Glomerular endothelial cell (primary cell): ENCODE measurements around the gene B4GALNT3. TPM values are rescaled to one million over a fixed set of nuclear protein-coding genes. Genes with fewer than 3 reads are reported as not detected.
"Not testable (repeated sequence)": the region's sequence is repeated elsewhere in the genome, so short reads cannot be mapped to it uniquely, and the experiment has no call there.

Source experiments
- DNase-seq: peaks from one replicate; pipeline ENCODE4 v3.0.0-alpha.2; 2011; ENCODE audit warnings: low read depth, low spot score; ENCODE audit errors: extremely low read depth
- total RNA-seq: library from RNA; depleted of rRNA; stranded (reverse); fragments of >200 nt; gene quantifications from 2 replicates; pipeline ENCODE4 v1.2.3, GENCODE V29; 2015

The B4GALNT3 gene
- total RNA-seq: 0.44 and 0.64 TPM in 2 replicates

GRCh38 chr12:459430-460258 lies at the start of gene B4GALNT3:
Gene B4GALNT3 (plus strand): TSS chr12:459939. CDS start chr12:460377, 438 bp downstream.
- DNase-seq: no peak

DNA sequence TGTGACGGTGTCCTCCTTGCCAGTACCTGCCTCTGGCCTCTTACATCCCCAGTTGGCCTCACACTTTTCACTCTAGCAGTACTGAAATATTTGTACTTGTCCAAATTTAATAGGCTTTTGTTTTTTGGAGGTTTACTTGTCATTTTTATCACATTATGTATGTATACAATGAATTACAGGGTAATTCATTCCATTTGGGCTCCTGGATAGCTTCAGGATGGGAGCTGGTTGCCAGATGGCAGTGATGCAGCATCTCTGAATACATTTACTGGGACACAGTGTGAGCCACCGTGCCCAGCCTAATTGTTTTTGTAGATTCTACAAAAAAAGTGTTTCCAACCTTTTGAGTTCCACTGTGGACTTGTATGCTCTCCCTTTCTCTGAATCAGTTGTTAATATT lies 44.9 kb upstream of the B4GALNT3 start:
- DNase-seq: no peak

GRCh38 chr12:418432-418831 lies 41.3 kb upstream of the B4GALNT3 start:
- DNase-seq: no peak

DNA sequence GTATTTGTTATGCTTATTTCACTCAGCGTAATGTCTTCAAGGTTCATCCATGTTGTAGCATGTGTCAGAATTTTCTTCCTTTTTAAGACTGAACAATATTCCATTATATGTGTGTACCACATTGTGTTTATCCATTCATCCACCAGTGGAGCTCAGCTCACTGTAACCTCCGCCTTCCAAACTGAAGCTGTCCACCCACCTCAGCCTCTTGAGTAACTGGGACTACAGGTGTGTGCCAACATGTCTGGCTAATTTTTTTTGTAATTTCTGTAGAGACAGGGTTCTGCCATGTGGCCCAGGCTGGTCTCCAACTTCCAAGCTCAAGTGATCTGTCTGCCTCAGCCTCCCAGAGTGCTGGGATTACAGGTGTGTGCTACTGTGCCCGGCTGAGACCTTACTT lies 37.2 kb upstream of the B4GALNT3 start:
- DNase-seq: no peak

DNA sequence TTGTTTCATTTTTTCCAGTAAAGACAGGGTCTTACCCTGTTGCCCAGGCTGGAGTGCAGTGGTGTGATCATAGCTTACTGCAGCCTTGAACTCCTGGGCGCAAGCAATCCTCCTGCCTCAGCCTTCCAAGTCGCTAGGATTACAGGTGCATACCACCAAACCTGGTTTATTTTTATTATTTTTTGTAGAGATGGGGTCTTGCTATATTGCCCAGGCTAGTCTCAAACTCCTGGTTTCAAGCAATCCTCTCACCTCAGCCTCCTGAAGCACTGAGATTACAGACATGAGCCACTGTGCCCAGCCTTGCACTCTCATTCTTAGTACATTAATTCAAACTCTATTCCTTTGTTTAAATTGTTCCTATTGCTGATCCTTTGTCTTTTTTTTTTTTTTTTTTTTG lies 24.0 kb upstream of the B4GALNT3 start:
- not testable (repeated sequence) for DNase-seq

- DNase-seq: peak; percentile 14
Measured at GRCh38 chr12:442235-442884, 17.4 kb upstream of the B4GALNT3 start.

DNA sequence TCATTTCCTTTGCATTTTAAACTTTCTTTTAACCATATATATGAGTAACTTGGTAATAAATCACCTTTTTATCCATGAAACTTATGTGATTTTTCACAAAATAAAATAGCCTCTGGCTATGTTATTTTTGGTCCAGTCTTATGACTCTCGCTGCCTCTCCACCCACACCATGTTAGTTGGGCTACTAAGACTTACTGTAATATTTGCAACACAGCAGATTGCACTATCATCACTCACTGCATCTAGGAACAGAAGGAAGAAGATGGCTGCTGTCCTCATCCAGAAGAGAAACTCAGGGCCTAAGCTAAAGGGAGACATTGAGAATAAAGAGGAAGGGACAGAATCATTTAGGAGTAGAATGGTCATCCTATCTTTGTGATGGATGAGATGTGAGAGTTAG lies 12.6 kb upstream of the B4GALNT3 start:
- no peak for DNase-seq

DNA sequence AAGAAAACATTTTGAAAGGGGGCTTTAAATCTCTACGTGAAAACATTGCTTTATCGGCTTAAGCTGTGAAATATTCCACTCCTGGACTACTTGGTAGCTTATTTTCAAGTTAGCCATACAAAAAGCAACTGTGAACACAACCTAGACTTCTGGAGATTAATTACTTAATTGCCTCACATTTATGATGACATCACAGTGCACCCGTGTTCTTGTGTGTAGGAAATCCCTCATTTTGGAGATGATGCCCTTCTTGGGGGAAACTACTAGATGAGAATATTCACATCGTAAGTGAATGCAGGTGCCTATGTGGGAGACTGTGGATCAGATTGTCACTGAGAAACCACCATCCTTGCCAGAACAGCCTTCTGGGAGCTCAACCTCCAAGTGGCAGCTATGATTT lies 10.5 kb upstream of the B4GALNT3 start:
- no peak for DNase-seq

- no peak for DNase-seq
Measured at GRCh38 chr12:450438-450837, 9.3 kb upstream of the B4GALNT3 start.

GRCh38 chr12:452667-453210 lies 7.0 kb upstream of the B4GALNT3 start:
- DNase-seq: no peak

DNA sequence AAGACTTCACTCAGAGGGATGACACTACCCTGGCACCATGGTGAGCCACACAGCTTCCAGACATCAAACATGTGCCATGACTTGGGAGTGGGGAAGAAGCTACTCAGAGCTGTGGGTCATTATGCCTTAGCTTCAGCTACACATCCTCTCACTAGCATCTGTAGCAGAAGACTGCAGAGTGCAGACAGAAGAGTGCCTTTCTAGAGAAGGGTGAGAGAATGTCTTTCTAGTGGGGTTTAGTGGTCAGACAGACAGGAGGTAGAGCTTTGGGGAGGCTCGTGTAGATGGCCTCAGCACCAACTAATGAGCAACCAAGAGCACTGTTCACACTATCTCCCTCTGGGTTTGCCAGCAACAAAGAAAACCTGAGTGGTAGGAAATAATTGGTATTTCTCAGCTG lies 4.9 kb upstream of the B4GALNT3 start:
- no peak for DNase-seq

- no peak for DNase-seq
Measured at GRCh38 chr12:455821-456220, 3.9 kb upstream of the B4GALNT3 start.

GRCh38 chr12:457676-458075 lies 2.1 kb upstream of the B4GALNT3 start:
- no peak for DNase-seq

DNA sequence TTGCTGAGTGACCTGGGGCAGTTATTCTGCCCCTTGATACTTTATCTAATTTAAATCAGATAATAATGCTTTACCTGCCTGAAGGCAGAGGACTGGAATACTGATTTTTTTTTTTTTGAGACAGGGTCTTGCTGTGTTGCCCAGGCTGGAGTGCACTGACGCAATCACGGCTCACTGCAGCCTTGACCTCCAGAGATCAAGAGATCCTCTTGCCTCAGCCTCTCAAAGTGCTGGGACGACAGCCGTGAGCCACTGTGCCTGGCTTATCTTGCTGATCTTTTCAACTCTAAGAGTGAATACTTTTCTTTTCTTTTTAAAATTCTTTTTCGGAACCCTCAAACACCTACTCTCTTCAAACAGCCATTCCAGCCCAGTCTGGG lies 699 bp upstream of the B4GALNT3 start:
- DNase-seq: no peak

GRCh38 chr12:460261-461230 lies 807 bp downstream of the B4GALNT3 start:
- no peak for DNase-seq

GRCh38 chr12:461425-461824 lies 1.7 kb downstream of the B4GALNT3 start:
- no peak for DNase-seq

DNA sequence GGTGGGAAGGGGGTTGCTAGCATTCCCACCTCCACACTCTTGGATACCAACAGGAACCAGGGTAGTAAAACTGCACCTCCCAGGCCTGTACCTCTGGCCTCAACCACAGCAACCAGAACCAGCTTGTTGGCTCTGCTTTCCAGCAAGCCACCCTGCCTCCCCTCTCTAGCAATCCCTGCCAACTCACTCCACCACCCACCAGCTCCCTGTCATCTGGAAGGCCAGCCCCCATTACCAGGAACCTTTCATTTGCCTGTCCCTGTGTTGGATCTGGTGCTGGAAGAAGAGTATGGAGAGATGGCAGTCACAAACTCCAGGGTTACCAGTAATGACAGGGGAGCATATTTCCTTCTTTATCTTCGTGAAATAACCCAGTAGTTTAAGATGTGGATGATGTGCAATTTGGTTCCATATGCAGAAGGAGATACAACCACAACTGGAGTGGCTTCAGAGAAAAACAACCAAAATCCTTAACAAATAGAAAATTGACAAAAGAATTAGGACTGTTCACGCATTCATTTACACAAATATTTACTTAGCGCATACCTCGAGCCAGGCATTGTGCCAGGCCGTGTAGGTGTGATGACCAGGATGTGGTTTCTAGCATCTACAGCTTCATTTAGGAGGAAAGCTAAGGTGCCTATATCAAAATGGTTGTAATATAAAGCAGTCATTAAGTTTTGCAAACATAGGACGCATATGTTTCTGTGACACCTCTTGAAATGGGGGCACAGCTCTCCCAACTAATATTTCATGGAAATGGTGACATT lies 3.4 kb downstream of the B4GALNT3 start:
- no peak for DNase-seq

DNA sequence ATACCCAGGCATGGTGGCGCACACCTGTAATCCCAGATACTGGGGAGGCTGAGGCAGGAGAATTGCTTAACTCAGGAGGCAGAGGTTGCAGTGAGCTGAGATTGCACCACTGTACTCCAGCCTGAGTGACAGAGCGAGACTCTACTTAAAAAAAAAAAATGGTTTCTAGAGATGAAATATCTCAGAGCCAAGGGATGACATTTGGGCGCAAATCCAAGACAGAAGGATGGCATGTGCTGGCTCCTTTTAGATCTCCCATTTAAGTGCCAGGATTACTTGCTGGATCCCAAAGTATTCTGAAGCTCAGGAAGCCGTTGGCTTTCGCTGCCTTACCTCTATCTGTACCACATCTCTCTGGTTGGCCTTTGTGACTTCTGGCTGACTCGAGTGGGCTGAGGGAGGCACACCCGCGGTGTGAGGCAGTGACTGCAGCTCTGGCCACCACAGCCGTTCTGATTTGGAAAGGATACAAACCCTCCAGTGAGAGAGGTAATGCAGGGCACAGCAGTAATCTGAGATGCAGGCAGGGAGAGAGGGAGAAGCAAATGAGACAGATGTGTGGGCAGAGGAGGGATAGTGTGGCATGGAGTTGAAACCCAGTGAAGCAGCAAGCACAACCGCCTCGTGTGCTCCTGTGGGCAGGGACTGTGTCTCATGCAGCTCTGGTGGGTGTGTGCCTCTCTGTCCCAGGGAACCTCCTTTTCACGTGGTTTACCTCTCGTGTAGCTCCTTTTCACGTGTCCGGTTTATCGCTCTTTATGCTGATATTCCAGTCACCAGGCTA lies 4.9 kb downstream of the B4GALNT3 start:
- DNase-seq: no peak

DNA sequence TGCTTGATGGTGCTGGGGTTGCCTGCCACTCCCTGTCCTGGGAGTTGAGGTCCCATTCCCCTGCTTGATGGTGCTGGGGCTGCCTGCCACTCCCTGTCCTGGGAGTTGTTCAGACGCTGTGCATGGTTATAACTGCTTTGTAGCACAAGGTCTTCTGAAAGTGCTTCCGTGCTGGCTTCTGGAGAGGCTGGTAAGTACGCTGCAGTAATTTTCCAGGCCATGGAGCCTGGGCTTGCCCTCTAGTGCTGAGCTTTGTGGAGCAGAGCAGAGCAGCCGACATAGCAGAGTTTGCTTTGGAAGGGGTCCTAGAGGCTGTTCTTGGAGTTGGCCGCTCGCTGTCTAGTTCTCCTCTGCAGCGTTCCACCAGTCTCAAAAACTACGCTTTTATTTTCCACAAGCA lies 6.3 kb downstream of the B4GALNT3 start:
- no peak for DNase-seq
